ENCODE measurements around the gene CYSLTR1. TPM values are rescaled to one million over a fixed set of nuclear protein-coding genes. Genes with fewer than 3 reads are reported as not detected.
"Not testable (repeated sequence)": the region's sequence is repeated elsewhere in the genome, so short reads cannot be mapped to it uniquely, and the experiment has no call there.

Gene CYSLTR1
- total RNA-seq, 4 donors from 2014 or later = 13.7 to 54.3 (median 28.3) TPM

- no peak for ATAC-seq
Observed at GRCh38 chrX:78283511-78283910, 43.9 kb downstream of the CYSLTR1 start.

GRCh38 chrX:78237127-78237526 is 90.3 kb downstream of the CYSLTR1 start:
- no peaks in the 10 kb centered on the region for H3K36me3 ChIP-seq
- no peaks in the 10 kb centered on the region for H3K4me1 ChIP-seq
- H3K27ac ChIP-seq = no peak overlapping the region
- no peaks in the 10 kb centered on the region for H3K27me3 ChIP-seq
- no peaks in the 10 kb centered on the region for H3K9me3 ChIP-seq
- no peak overlapping the region for H3K4me3 ChIP-seq
- ATAC-seq = no peak
- TF ChIP-seq POLR2A (IDR thresholded peaks at IDR 0.05) = no peak
- no peak for TF ChIP-seq POLR2AphosphoS5 (IDR thresholded peaks at IDR 0.05)
- TF ChIP-seq CTCF (IDR thresholded peaks at IDR 0.05) = no peak
- no peak for TF ChIP-seq EP300 (IDR thresholded peaks at IDR 0.05)

More at GRCh38 chrX:78283511-78283910, 43.9 kb downstream of the CYSLTR1 start:
- no peaks in the 10 kb centered on the region for H3K27me3 ChIP-seq
- H3K27ac ChIP-seq = no peak overlapping the region
- no peaks in the 10 kb centered on the region for H3K4me1 ChIP-seq
- no peak overlapping the region for H3K4me3 ChIP-seq
- WGBS, 2 donors (ENCODE audit: low coverage in 1 of 2) = 50 to 79% methylated on average over 2 of the region's 2 CpGs
- peaks cover 0 to 4% of the 10 kb centered on the region in 2 donors for H3K36me3 ChIP-seq
- H3K9me3 ChIP-seq = no peaks in the 10 kb centered on the region
- TF ChIP-seq POLR2A (IDR thresholded peaks at IDR 0.05) (no peak), POLR2AphosphoS5 (IDR thresholded peaks at IDR 0.05) (no peak), EP300 (IDR thresholded peaks at IDR 0.05) (no peak), CTCF (IDR thresholded peaks at IDR 0.05) (no peak)

GRCh38 chrX:78226047-78226446 is 101.4 kb downstream of the CYSLTR1 start:
- not testable (repeated sequence) for H3K27ac ChIP-seq, H3K36me3 ChIP-seq, H3K4me3 ChIP-seq, H3K4me1 ChIP-seq, H3K9me3 ChIP-seq, ATAC-seq, H3K27me3 ChIP-seq

Other genes with a start within 250 kb of the CYSLTR1 start
- 100 to 1,000 TPM; 204 to 360 (median 274) TPM for gene PGK1, start 223.4 kb downstream of the CYSLTR1 start, total RNA-seq
- 100 to 1,000 TPM in 1 of 4 donors, 10 to 100 TPM in 3; 47.3 to 101 (median 62.5) TPM for gene TAF9B, start 188.0 kb downstream of the CYSLTR1 start, total RNA-seq

Data from gastroesophageal sphincter (tissue), 4 donors.